IgD-negative memory B cell (primary cell): Measurements from ENCODE around the gene CD22. TPM values are rescaled to one million over a fixed set of nuclear protein-coding genes. Genes with fewer than 3 reads are reported as not detected.

Source experiments
- H3K27ac Mint-ChIP-seq, 3 donors: one replicate each; pipeline ENCODE4 v1.8.0; 2020 to 2022; ENCODE audit warnings: mild to moderate bottlenecking in 3 of 3, mixed read lengths in 3 of 3, moderate library complexity in 1 of 3
- H3K27me3 Mint-ChIP-seq: one replicate; pipeline ENCODE4 v1.8.0; 2021; ENCODE audit warnings: mixed read lengths
- H3K36me3 Mint-ChIP-seq: one replicate; pipeline ENCODE4 v1.8.0; 2020; ENCODE audit warnings: mild to moderate bottlenecking, mixed read lengths
- H3K4me1 Mint-ChIP-seq, 3 donors: one replicate each; pipeline ENCODE4 v1.8.0; 2020 to 2022; ENCODE audit warnings: mixed read lengths in 3 of 3, mild to moderate bottlenecking in 1 of 3
- H3K4me3 Mint-ChIP-seq, 4 donors: one replicate each; pipeline ENCODE4 v1.8.0; 2020 to 2022; ENCODE audit warnings: mild to moderate bottlenecking in 4 of 4, mixed read lengths in 4 of 4, moderate library complexity in 3 of 4
- H3K9me3 Mint-ChIP-seq, 3 donors: one replicate each; pipeline ENCODE4 v1.8.0; 2020 to 2021; ENCODE audit warnings: mixed read lengths in 3 of 3, mild to moderate bottlenecking in 1 of 3
- polyA plus RNA-seq: library from polyadenylated mRNA; unstranded; fragments of 300-500 nt; fragmentation: Illumina TruSeq; gene quantifications from one replicate; pipeline ENCODE4 v1.2.3, GENCODE V29; 2021

CD22 gene
- polyA plus RNA-seq, 1 donor from 2014 or later, result 494 TPM

DNA sequence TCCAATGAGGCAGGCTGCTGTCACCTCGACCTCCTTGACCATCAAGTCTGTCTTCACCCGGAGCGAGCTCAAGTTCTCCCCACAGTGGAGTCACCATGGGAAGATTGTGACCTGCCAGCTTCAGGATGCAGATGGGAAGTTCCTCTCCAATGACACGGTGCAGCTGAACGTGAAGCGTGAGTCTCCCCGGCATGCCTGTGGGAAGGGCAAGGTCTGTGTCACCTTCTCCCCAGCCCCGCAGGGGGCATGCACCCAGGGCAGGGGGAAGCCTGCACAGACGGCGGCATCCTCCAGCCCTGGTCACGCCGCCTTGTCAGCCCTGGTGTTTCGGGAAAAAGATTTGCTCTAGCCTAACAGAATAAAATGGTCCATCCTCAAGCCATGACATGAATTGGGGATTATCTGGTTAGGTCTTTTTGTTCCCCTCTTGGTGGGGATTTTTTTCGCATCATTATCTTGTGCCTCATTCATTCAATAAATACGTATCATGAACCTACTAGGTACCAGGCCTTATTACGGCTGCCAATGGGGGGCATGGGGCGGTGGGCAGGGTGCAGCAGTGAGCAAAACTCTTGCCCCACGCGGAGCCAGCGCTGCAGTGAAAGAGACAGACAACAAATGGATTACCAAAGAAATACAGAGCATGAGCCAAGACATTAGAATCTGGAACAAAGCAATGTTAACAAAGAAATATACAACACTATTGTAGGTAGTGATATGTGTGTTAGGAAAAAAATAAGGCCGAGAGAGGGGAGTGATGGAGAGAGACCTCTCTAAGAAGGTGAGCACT lies 7.4 kb downstream of the CD22 start:
- H3K9me3 Mint-ChIP-seq, result no peaks in the 10 kb centered on the region
- H3K4me1 Mint-ChIP-seq, result peaks cover 34 to 53% (median 45%) of the 10 kb centered on the region in 3 donors
- no peaks in the 10 kb centered on the region for H3K27me3 Mint-ChIP-seq
- peak overlapping the region in 2 of 3 donors; percentile 50 to 87 for H3K27ac Mint-ChIP-seq
- H3K36me3 Mint-ChIP-seq, result peaks cover 11% of the 10 kb centered on the region
- peak overlapping the region in 3 of 4 donors; percentile 65 to 93 (median 77) for H3K4me3 Mint-ChIP-seq

DNA sequence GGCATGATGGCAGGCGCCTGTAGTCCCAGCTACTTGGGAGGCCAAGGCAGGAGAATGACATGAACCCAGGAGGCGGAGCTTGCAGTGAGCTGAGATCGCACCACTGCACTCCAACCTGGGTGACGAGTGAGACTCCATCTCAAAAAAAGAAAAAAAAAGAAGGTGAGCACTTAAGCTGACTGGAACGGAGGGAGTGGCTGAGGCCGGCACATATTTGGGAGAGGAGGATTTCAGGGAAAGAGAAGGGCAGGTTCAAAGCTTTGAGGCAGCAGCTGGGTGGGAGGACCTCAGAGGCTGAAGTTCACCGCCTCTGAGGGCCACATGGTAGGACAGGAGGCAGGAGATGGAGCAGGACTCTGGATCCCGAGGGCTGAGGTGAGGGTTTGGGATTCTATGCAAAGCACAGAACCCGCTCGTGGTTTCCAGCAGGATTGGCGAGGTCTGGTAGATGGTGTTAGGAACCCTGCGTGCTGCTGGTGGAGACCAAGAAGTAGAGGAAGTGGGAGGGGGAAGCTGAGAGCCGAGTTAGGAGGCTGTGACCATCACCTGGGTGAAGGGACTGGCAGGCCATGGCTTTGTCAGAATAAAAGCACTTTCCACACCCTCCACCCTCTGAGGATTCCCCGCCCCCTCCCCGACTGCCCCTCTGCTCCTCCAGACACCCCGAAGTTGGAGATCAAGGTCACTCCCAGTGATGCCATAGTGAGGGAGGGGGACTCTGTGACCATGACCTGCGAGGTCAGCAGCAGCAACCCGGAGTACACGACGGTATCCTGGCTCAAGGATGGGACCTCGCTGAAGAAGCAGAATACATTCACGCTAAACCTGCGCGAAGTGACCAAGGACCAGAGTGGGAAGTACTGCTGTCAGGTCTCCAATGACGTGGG lies 8.4 kb downstream of the CD22 start:
- Mint-ChIP-seq H3K27me3 (no peaks in the 10 kb centered on the region), H3K36me3 (peaks cover 11% of the 10 kb centered on the region), H3K4me3 (peak overlapping the region; percentile 36 to 93 (median 66)), H3K4me1 (peaks cover 34 to 51% (median 48%) of the 10 kb centered on the region in 3 donors), H3K9me3 (no peaks in the 10 kb centered on the region), H3K27ac (peak overlapping the region; percentile 3 to 87 (median 83))

DNA sequence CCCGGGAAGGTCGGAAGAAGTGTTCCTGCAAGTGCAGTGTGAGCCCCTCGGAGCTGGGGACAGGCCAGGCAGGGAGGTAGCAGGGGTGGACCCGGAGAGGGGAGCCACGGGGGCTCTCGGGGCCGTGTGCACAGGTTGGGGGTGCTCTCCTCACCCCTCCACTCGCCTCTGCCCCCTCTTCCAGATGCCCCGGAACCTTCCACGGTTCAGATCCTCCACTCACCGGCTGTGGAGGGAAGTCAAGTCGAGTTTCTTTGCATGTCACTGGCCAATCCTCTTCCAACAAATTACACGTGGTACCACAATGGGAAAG lies 9.0 kb downstream of the CD22 start:
- Mint-ChIP-seq H3K9me3 (no peaks in the 10 kb centered on the region), H3K4me1 (peaks cover 33 to 47% (median 46%) of the 10 kb centered on the region in 3 donors), H3K36me3 (peaks cover 12% of the 10 kb centered on the region), H3K27ac (peak overlapping the region in 1 of 3 donors; percentile 87), H3K27me3 (no peaks in the 10 kb centered on the region), H3K4me3 (peak overlapping the region in 2 of 4 donors; percentile 72 to 77)

GRCh38 chr19:35340431-35340830 lies 11.4 kb downstream of the CD22 start:
- peaks cover 20 to 39% (median 37%) of the 10 kb centered on the region in 3 donors for H3K4me1 Mint-ChIP-seq
- H3K27ac Mint-ChIP-seq, result peak overlapping the region in 2 of 3 donors; percentile 73 to 86
- peak overlapping the region in 1 of 4 donors; percentile 41 for H3K4me3 Mint-ChIP-seq
- H3K27me3 Mint-ChIP-seq, result no peaks in the 10 kb centered on the region
- peaks cover 11% of the 10 kb centered on the region for H3K36me3 Mint-ChIP-seq
- H3K9me3 Mint-ChIP-seq, result no peaks in the 10 kb centered on the region

- Mint-ChIP-seq H3K4me1 (peaks cover 25 to 40% (median 39%) of the 10 kb centered on the region in 3 donors), H3K4me3 (no peak overlapping the region), H3K27me3 (no peaks in the 10 kb centered on the region), H3K9me3 (no peaks in the 10 kb centered on the region), H3K27ac (peak overlapping the region in 2 of 3 donors; percentile 73 to 86), H3K36me3 (peaks cover 11% of the 10 kb centered on the region)
Observed at GRCh38 chr19:35341006-35341405, 12.0 kb downstream of the CD22 start.

- Mint-ChIP-seq H3K27ac (peak overlapping the region in 1 of 3 donors; percentile 71), H3K4me3 (peak overlapping the region in 1 of 4 donors; percentile 22), H3K4me1 (peaks cover 27 to 41% (median 40%) of the 10 kb centered on the region in 3 donors), H3K36me3 (peaks cover 11% of the 10 kb centered on the region), H3K9me3 (peaks cover 0 to 3% (median 0%) of the 10 kb centered on the region in 3 donors), H3K27me3 (no peaks in the 10 kb centered on the region)
Observed at GRCh38 chr19:35341565-35342225, 12.7 kb downstream of the CD22 start.

GRCh38 chr19:35342430-35342829 lies 13.4 kb downstream of the CD22 start:
- peaks cover 27 to 42% (median 41%) of the 10 kb centered on the region in 3 donors for H3K4me1 Mint-ChIP-seq
- H3K27me3 Mint-ChIP-seq, result peaks cover 2% of the 10 kb centered on the region
- peak overlapping the region in 1 of 3 donors; percentile 71 for H3K27ac Mint-ChIP-seq
- peaks cover 0 to 3% (median 0%) of the 10 kb centered on the region in 3 donors for H3K9me3 Mint-ChIP-seq
- peaks cover 7% of the 10 kb centered on the region for H3K36me3 Mint-ChIP-seq
- H3K4me3 Mint-ChIP-seq, result no peak overlapping the region

- Mint-ChIP-seq H3K9me3 (peaks cover 0 to 3% (median 0%) of the 10 kb centered on the region in 3 donors), H3K4me1 (peaks cover 40 to 56% (median 53%) of the 10 kb centered on the region in 3 donors), H3K27me3 (peaks cover 2% of the 10 kb centered on the region), H3K27ac (peak overlapping the region in 2 of 3 donors; percentile 86 to 98), H3K36me3 (peaks cover 4% of the 10 kb centered on the region), H3K4me3 (peak overlapping the region in 3 of 4 donors; percentile 30 to 92 (median 65))
Observed at GRCh38 chr19:35344511-35345031, 15.6 kb downstream of the CD22 start.

DNA sequence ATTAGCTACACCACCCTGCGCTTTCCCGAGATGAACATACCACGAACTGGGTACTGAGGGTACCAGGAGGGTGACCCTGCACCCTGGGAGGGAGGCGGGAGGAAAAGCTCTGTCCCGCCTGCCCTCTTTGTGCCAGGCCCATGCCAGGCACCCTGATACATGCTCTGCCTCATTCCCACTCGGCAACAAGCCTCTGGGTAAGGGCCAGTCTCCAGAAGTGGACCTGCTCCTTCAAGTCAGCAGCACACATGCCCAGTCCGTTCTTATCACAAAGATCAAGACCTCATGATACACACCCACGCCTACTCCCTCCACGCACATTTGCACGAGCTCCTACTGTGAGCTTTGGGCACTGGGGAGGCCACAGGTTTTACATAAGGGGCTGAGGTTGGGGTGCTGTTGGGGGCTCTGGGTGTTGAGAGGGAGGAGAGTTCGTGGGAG lies 16.7 kb downstream of the CD22 start:
- peaks cover 2% of the 10 kb centered on the region for H3K27me3 Mint-ChIP-seq
- peak overlapping the region; percentile 98 to 99 (median 99) for H3K27ac Mint-ChIP-seq
- H3K4me1 Mint-ChIP-seq, result peaks cover 41 to 58% (median 56%) of the 10 kb centered on the region in 3 donors
- peak overlapping the region; percentile 40 to 92 (median 73) for H3K4me3 Mint-ChIP-seq
- peaks cover 4% of the 10 kb centered on the region for H3K36me3 Mint-ChIP-seq
- H3K9me3 Mint-ChIP-seq, result peaks cover 0 to 3% (median 0%) of the 10 kb centered on the region in 3 donors

GRCh38 chr19:35346193-35347052 lies 17.4 kb downstream of the CD22 start:
- H3K27ac Mint-ChIP-seq, result peak overlapping the region; percentile 98 to 99 (median 99)
- peaks cover 0 to 3% (median 0%) of the 10 kb centered on the region in 3 donors for H3K9me3 Mint-ChIP-seq
- peaks cover 2% of the 10 kb centered on the region for H3K27me3 Mint-ChIP-seq
- H3K36me3 Mint-ChIP-seq, result peaks cover 4% of the 10 kb centered on the region
- peaks cover 41 to 57% (median 55%) of the 10 kb centered on the region in 3 donors for H3K4me1 Mint-ChIP-seq
- peak overlapping the region; percentile 57 to 92 (median 90) for H3K4me3 Mint-ChIP-seq

DNA sequence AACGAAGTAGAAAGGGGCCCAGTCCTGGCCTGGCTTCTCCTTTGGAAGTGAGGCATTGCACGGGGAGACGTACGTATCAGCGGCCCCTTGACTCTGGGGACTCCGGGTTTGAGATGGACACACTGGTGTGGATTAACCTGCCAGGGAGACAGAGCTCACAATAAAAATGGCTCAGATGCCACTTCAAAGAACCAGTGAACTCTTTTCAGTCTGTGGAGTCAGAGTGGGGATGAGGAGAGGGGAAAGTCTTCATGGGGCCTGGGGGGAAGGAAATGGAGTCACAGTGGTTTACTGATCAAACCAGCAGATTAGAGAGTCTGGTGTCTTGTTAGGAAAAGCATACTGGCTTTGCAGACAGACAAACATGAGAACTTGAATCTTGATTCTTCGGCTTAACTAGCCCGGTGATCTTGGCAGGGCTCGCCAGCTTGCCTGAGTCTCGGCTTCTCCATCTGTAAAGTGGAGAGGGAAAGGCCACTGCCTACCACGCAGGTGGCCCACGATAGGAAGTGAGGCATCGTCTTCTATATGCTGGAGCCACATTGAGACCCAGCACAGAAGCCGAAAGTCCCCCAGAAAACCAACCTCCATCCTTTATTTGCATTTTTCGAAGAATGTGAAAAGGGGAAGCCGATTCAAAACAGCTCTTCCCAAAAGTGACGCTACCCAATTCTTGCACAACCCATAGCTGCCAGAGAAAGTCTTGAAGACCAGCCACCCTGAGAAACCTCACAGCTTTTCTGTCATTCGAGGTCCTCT lies 18.4 kb downstream of the CD22 start, which contains the start of gene FFAR1:
FFAR1 (plus strand) TSS at position 732 of the 759 bp plus-strand sequence. CDS start 3,650 bp downstream, outside the sequence.
- peaks cover 0 to 3% (median 0%) of the 10 kb centered on the region in 3 donors for H3K9me3 Mint-ChIP-seq
- H3K36me3 Mint-ChIP-seq, result peaks cover 4% of the 10 kb centered on the region
- peaks cover 2% of the 10 kb centered on the region for H3K27me3 Mint-ChIP-seq
- H3K4me3 Mint-ChIP-seq, result peak within 1 kb of the TSS; percentile 75 to 92 (median 90)
- peaks cover 41 to 53% (median 53%) of the 10 kb centered on the region in 3 donors for H3K4me1 Mint-ChIP-seq
- H3K27ac Mint-ChIP-seq, result peak within 1 kb of the TSS; percentile 98 to 99 (median 99)

- Mint-ChIP-seq H3K4me3 (peak overlapping the region; percentile 75 to 92 (median 90)), H3K4me1 (peaks cover 45 to 57% (median 53%) of the 10 kb centered on the region in 3 donors), H3K27me3 (peaks cover 2% of the 10 kb centered on the region), H3K9me3 (peaks cover 0 to 3% (median 0%) of the 10 kb centered on the region in 3 donors), H3K27ac (peak overlapping the region; percentile 98 to 99 (median 99)), H3K36me3 (peaks cover 2% of the 10 kb centered on the region)
Observed at GRCh38 chr19:35347930-35348298, 18.9 kb downstream of the CD22 start.
